ENCODE measurements around the gene NGLY1.

DNA sequence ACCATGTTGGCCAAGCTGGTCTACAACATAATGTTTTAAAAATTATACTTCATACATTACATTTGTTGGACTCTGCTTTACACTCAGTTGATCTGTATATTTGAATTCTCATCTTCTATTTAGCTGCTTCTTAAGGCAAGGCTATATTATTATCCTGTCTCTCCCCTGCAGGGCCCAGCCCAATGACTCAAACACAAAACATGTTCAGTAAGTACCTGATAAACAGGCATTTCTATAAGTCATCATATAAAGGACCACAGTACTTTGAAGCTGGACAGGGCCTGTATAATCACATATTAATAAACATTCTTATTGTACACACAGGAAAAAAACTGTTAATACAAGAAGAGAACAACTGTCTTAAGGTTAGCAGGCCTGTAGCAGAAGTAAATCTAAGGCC is 36.2 kb downstream of the NGLY1 start:
- TF ChIP-seq POLR2A (IDR thresholded peaks at IDR 0.05; ENCODE audit: low read depth, low read length) (no peak), POLR2AphosphoS5 (IDR thresholded peaks at IDR 0.05; ENCODE audit: low read depth, low read length) (no peak), TAF1 (IDR thresholded peaks at IDR 0.05; ENCODE audit: low read depth, low read length) (no peak), SPI1 (IDR thresholded peaks at IDR 0.05; ENCODE audit: low read depth, low read length) (no peak), POU2F2 (IDR thresholded peaks at IDR 0.05; ENCODE audit: low read depth, low read length) (no peak), PAX5 (IDR thresholded peaks at IDR 0.05; ENCODE audit: insufficient read depth, low read length, severe bottlenecking) (no peak)

All from GM12891 (cell line).